Subcutaneous adipose tissue (tissue), 4 donors: ENCODE results near the gene TBC1D5. TPM values are rescaled to one million over a fixed set of nuclear protein-coding genes. Genes with fewer than 3 reads are reported as not detected.

Experiments used
- CTCF ChIP-seq: fragments of 450-650 bp; IDR thresholded peaks from one replicate; pipeline ENCODE4 v1.5.1; 2016; ENCODE audit warnings: low read depth, mild to moderate bottlenecking, control low read depth, antibody characterized with exemption, moderate library complexity
- total RNA-seq, 4 donors: library from RNA; depleted of rRNA; stranded (reverse); fragments of >200 nt; gene quantifications; one replicate each; pipeline ENCODE4 v1.1.0, GENCODE V29; 2016

The TBC1D5 gene
- total RNA-seq, 4 donors from 2014 or later = 76.3 to 91.1 (median 81.3) TPM

- no peak for TF ChIP-seq CTCF
Measured at GRCh38 chr3:17557749-17558463, 184.5 kb downstream of the TBC1D5 start.

GRCh38 chr3:17555525-17555924 lies 186.9 kb downstream of the TBC1D5 start:
- no peak for TF ChIP-seq CTCF

- TF ChIP-seq CTCF = no peak
Measured at GRCh38 chr3:17554078-17554477, 188.4 kb downstream of the TBC1D5 start.

- no peak for TF ChIP-seq CTCF
Measured at GRCh38 chr3:17553080-17553479, 189.4 kb downstream of the TBC1D5 start.

- no peak for TF ChIP-seq CTCF
Measured at GRCh38 chr3:17552351-17552750, 190.1 kb downstream of the TBC1D5 start.

GRCh38 chr3:17551895-17552294 lies 190.5 kb downstream of the TBC1D5 start:
- TF ChIP-seq CTCF = no peak

- TF ChIP-seq CTCF = no peak
Measured at GRCh38 chr3:17551333-17551732, 191.1 kb downstream of the TBC1D5 start.
